ENCODE measurements around the gene ACER3.
"Not testable (repeated sequence)": the region's sequence is repeated elsewhere in the genome, so short reads cannot be mapped to it uniquely, and the experiment has no call there.

Gene ACER3

GRCh38 chr11:77042111-77042726 lies 181.5 kb downstream of the ACER3 start:
- no peak for DNase-seq

- no peak for DNase-seq
These were observed 183.6 kb downstream of the ACER3 start for GRCh38 chr11:77044356-77044755.

- no peak for DNase-seq
These were observed 184.2 kb downstream of the ACER3 start for GRCh38 chr11:77044886-77045285.

GRCh38 chr11:77046060-77046501 lies 185.4 kb downstream of the ACER3 start:
- no peak for DNase-seq

- peak; percentile 95 for DNase-seq
These were observed 186.5 kb downstream of the ACER3 start for GRCh38 chr11:77047007-77047927.

- not testable (repeated sequence) for DNase-seq
These were observed 187.3 kb downstream of the ACER3 start for GRCh38 chr11:77047928-77048446.

GRCh38 chr11:77049026-77049425 lies 188.3 kb downstream of the ACER3 start:
- DNase-seq: no peak

GRCh38 chr11:77051511-77051910 lies 190.8 kb downstream of the ACER3 start:
- DNase-seq: no peak

- no peak for DNase-seq
These were observed 191.8 kb downstream of the ACER3 start for GRCh38 chr11:77052518-77052917.

GRCh38 chr11:77053217-77054015 lies 192.7 kb downstream of the ACER3 start:
- DNase-seq: no peak

- no peak for DNase-seq
These were observed 193.4 kb downstream of the ACER3 start for GRCh38 chr11:77054084-77054483.

GRCh38 chr11:77055101-77055561 lies 194.4 kb downstream of the ACER3 start:
- no peak for DNase-seq

- DNase-seq: no peak
These were observed 195.2 kb downstream of the ACER3 start for GRCh38 chr11:77055913-77056312.

- DNase-seq: no peak
These were observed 196.2 kb downstream of the ACER3 start for GRCh38 chr11:77056814-77057402.

- no peak for DNase-seq
These were observed 197.3 kb downstream of the ACER3 start for GRCh38 chr11:77057938-77058474.

- no peak for DNase-seq
These were observed 198.2 kb downstream of the ACER3 start for GRCh38 chr11:77058900-77059299.

- DNase-seq: no peak
These were observed 199.1 kb downstream of the ACER3 start for GRCh38 chr11:77059806-77060205.

- no peak for DNase-seq
These were observed 199.5 kb downstream of the ACER3 start for GRCh38 chr11:77060234-77060633.

GRCh38 chr11:77061258-77061657 lies 200.5 kb downstream of the ACER3 start:
- not testable (repeated sequence) for DNase-seq

GRCh38 chr11:77062924-77063323 lies 202.2 kb downstream of the ACER3 start:
- no peak for DNase-seq

- DNase-seq: no peak
These were observed 202.7 kb downstream of the ACER3 start for GRCh38 chr11:77063407-77063806.

GRCh38 chr11:77063861-77064260 lies 203.1 kb downstream of the ACER3 start:
- DNase-seq: no peak
